Natural killer cell (primary cell): ENCODE data around the gene KRTAP2-1. TPM values are rescaled to one million over a fixed set of nuclear protein-coding genes. Genes with fewer than 3 reads are reported as not detected.
"Not testable (repeated sequence)": the region's sequence is repeated elsewhere in the genome, so short reads cannot be mapped to it uniquely, and the experiment has no call there.

Experiments used
- ATAC-seq, 3 donors: fragments of 150-1000 bp in 2 of 3; fragments of 200-7000 bp in 1 of 3; cut with Tn5 transposase; 1 replicate in 1 of 3; 2 replicates in 2 of 3; pipeline ENCODE4 v1.10.0; 2021; ENCODE audit warnings: mild to moderate bottlenecking in 2 of 3, moderate library complexity in 2 of 3
- DNase-seq, 2 donors: peaks; one replicate each; pipeline versions ENCODE4 v3.0.0 to v3.0.0-alpha.2; 2013 to 2021; ENCODE audit warnings: mixed read lengths in 1 of 2
- H3K27ac ChIP-seq: one replicate; pipeline ENCODE4 v1.5.1; 2013; ENCODE audit warnings: mild to moderate bottlenecking, low read length
- H3K27me3 ChIP-seq: one replicate; pipeline ENCODE4 v1.6.1; 2013; ENCODE audit warnings: low read length; ENCODE audit not compliant: control insufficient read depth, insufficient read depth
- H3K36me3 ChIP-seq: one replicate; pipeline ENCODE4 v1.6.1; 2013; ENCODE audit warnings: low read length; ENCODE audit not compliant: control insufficient read depth, insufficient read depth
- H3K4me1 ChIP-seq: one replicate; pipeline ENCODE4 v1.6.1; 2013; ENCODE audit warnings: low read length; ENCODE audit not compliant: control insufficient read depth, insufficient read depth
- H3K4me3 ChIP-seq: one replicate; pipeline ENCODE4 v1.5.1; 2013; ENCODE audit warnings: low read length
- H3K9me3 ChIP-seq: one replicate; pipeline ENCODE4 v1.6.1; 2013; ENCODE audit warnings: low read length; ENCODE audit not compliant: control insufficient read depth, insufficient read depth
- H3K27ac Mint-ChIP-seq, 2 donors: one replicate each; pipeline ENCODE4 v1.8.0; 2022; ENCODE audit warnings: mild to moderate bottlenecking in 2 of 2, mixed read lengths in 2 of 2, moderate library complexity in 1 of 2
- H3K27me3 Mint-ChIP-seq, 2 donors: one replicate each; pipeline ENCODE4 v1.8.0; 2022; ENCODE audit warnings: low read depth in 2 of 2, mixed read lengths in 2 of 2
- H3K36me3 Mint-ChIP-seq: one replicate; pipeline ENCODE4 v1.8.0; 2022; ENCODE audit warnings: mixed read lengths
- H3K4me1 Mint-ChIP-seq, 2 donors: one replicate each; pipeline ENCODE4 v1.8.0; 2022; ENCODE audit warnings: mixed read lengths in 2 of 2
- H3K4me3 Mint-ChIP-seq: one replicate; pipeline ENCODE4 v1.8.0; 2022; ENCODE audit warnings: mild to moderate bottlenecking, moderate library complexity, mixed read lengths
- H3K9me3 Mint-ChIP-seq, 2 donors: one replicate each; pipeline ENCODE4 v1.8.0; 2022; ENCODE audit warnings: mixed read lengths in 2 of 2
- WGBS: methylation state at CpG from one replicate; pipeline ENCODE4 v1.1.7; 2013; ENCODE audit warnings: missing lambda C conversion rate; ENCODE audit not compliant: insufficient coverage; 5-methylcytosine and 5-hydroxymethylcytosine counted together
- intact Hi-C: fragments of 100-400 bp; cut with micrococcal nuclease; formaldehyde crosslinking; loops from one replicate; pipeline ENCODE4 v1.14.2; 2022
- total RNA-seq, 4 donors: library from RNA; stranded (reverse); fragments of 120-200 nt in 1 of 4; gene quantifications; one replicate each; pipeline versions ENCODE4 v1.2.3 to v1.2.4, GENCODE V29; 2013 to 2022
- TF ChIP-seq, protein P1 (sequence below): fragments of 200-600 bp; IDR thresholded peaks from one replicate; pipeline ENCODE4 v1.8.0; 2022; ENCODE audit warnings: antibody characterized with exemption

Gene KRTAP2-1
- total RNA-seq, 3 donors from 2014 or later (not counting 1 experiment from before 2014, with no cell fraction given): not detected

- H3K36me3 Mint-ChIP-seq: no peaks in the 10 kb centered on the region
- DNase-seq (no peak), ATAC-seq (no peak)
- Histone ChIP-seq H3K36me3 (no peaks in the 10 kb centered on the region), H3K4me1 (no peaks in the 10 kb centered on the region), H3K4me3 (no peak overlapping the region), H3K9me3 (no peaks in the 10 kb centered on the region), H3K27me3 (peaks cover 9% of the 10 kb centered on the region), H3K27ac (no peak overlapping the region)
- no peak overlapping the region for H3K27ac Mint-ChIP-seq
- TF ChIP-seq, protein P1, sequence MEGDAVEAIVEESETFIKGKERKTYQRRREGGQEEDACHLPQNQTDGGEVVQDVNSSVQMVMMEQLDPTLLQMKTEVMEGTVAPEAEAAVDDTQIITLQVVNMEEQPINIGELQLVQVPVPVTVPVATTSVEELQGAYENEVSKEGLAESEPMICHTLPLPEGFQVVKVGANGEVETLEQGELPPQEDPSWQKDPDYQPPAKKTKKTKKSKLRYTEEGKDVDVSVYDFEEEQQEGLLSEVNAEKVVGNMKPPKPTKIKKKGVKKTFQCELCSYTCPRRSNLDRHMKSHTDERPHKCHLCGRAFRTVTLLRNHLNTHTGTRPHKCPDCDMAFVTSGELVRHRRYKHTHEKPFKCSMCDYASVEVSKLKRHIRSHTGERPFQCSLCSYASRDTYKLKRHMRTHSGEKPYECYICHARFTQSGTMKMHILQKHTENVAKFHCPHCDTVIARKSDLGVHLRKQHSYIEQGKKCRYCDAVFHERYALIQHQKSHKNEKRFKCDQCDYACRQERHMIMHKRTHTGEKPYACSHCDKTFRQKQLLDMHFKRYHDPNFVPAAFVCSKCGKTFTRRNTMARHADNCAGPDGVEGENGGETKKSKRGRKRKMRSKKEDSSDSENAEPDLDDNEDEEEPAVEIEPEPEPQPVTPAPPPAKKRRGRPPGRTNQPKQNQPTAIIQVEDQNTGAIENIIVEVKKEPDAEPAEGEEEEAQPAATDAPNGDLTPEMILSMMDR: no peak
- intact Hi-C loops: no loop called here
- no peaks in the 10 kb centered on the region for H3K9me3 Mint-ChIP-seq
- peaks cover 27 to 28% of the 10 kb centered on the region in 2 donors for H3K27me3 Mint-ChIP-seq
- 87% methylated on average over 4 of the region's 4 CpGs for WGBS
- H3K4me3 Mint-ChIP-seq: no peak overlapping the region
- no peaks in the 10 kb centered on the region for H3K4me1 Mint-ChIP-seq
These were observed 45.3 kb downstream of the KRTAP2-1 start for GRCh38 chr17:41001795-41002194.

- ATAC-seq, intact Hi-C loops, H3K4me3 ChIP-seq, H3K27ac Mint-ChIP-seq, H3K4me1 ChIP-seq, H3K4me1 Mint-ChIP-seq, DNase-seq, H3K9me3 Mint-ChIP-seq, H3K4me3 Mint-ChIP-seq, H3K36me3 ChIP-seq, H3K9me3 ChIP-seq, H3K27ac ChIP-seq, H3K36me3 Mint-ChIP-seq: not testable (repeated sequence)
- WGBS: 84% methylated on average over 6 of the region's 6 CpGs
- H3K27me3 Mint-ChIP-seq: peaks cover 32 to 39% of the 10 kb centered on the region in 2 donors
- H3K27me3 ChIP-seq: peaks cover 14% of the 10 kb centered on the region
These were observed 47.6 kb downstream of the KRTAP2-1 start, which contains the start of gene KRTAP3-2 for GRCh38 chr17:40999563-40999962. Gene KRTAP3-2, minus strand, starts transcription at chr17:40999906. Its CDS starts 53 bp downstream, at chr17:40999853.

DNA sequence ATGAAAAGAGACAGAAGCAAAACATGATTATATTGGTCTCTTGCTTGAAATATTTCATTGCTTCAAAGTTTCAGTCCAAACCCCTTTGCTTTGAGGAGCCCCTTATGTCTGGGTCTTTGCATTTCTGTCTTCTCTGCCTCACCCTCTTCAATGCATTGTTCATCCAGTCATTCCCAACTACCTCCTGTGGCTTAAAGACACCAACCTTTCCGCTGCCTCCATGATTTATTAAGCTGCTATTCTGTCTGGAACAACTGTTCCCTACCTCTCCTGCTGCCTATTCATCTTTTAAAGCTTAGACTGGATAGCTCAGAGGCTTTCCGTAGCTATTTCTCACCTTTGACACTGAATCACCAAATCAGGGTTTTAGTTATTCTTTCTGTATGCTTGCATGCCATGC lies 49.8 kb downstream of the KRTAP2-1 start:
- Mint-ChIP-seq H3K27me3 (peaks cover 41 to 58% of the 10 kb centered on the region in 2 donors), H3K36me3 (no peaks in the 10 kb centered on the region)

DNA sequence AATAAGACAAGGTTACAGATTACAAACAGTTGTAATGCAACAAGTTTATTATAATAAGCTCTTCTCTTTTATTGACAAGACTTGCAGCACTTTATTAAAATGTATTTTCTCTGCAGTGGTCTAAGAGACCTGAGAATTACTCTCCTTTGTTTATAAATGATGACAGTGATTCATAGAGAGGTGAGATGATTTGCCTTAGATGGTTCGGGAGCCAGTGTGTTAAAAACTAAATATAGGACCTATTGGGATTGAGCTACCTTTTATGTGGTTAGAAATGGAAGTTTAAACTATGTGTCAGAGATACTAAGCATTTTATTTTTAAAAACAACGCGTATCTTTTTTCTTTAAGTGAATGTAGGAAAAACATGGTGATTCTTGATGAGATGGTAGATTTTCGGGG lies 50.3 kb downstream of the KRTAP2-1 start:
- H3K27me3 ChIP-seq: peaks cover 15% of the 10 kb centered on the region
- Mint-ChIP-seq H3K4me3 (no peak overlapping the region), H3K27me3 (peaks cover 43 to 63% of the 10 kb centered on the region in 2 donors)

More for the DNA sequence above, 49.8 kb downstream of the KRTAP2-1 start:
- no peak overlapping the region for H3K27ac ChIP-seq
- intact Hi-C loops: no loop called here
- no peaks in the 10 kb centered on the region for H3K36me3 ChIP-seq
- no peaks in the 10 kb centered on the region for H3K4me1 ChIP-seq
- peaks cover 14% of the 10 kb centered on the region for H3K27me3 ChIP-seq
- Mint-ChIP-seq H3K27ac (no peak overlapping the region), H3K9me3 (no peaks in the 10 kb centered on the region), H3K4me3 (no peak overlapping the region), H3K4me1 (no peaks in the 10 kb centered on the region)
- no peak for ATAC-seq
- H3K4me3 ChIP-seq: no peak overlapping the region
- WGBS: 91% methylated on average over 2 of the region's 2 CpGs
- TF ChIP-seq, protein P1: no peak
- no peaks in the 10 kb centered on the region for H3K9me3 ChIP-seq
- DNase-seq: no peak

More for the DNA sequence above, 50.3 kb downstream of the KRTAP2-1 start:
- Histone ChIP-seq H3K36me3 (no peaks in the 10 kb centered on the region), H3K4me3 (no peak overlapping the region), H3K27ac (no peak overlapping the region), H3K4me1 (no peaks in the 10 kb centered on the region), H3K9me3 (no peaks in the 10 kb centered on the region)
- TF ChIP-seq, protein P1: no peak
- H3K27ac Mint-ChIP-seq: no peak overlapping the region
- DNase-seq: no peak
- H3K4me1 Mint-ChIP-seq: no peaks in the 10 kb centered on the region
- ATAC-seq: no peak
- H3K9me3 Mint-ChIP-seq: no peaks in the 10 kb centered on the region
- H3K36me3 Mint-ChIP-seq: no peaks in the 10 kb centered on the region
- 79% methylated on average over 3 of the region's 4 CpGs for WGBS
- intact Hi-C loops: no loop called here

Other genes starting within 250 kb of the KRTAP2-1 start
- gene KRT28, start 247.4 kb downstream of the KRTAP2-1 start, total RNA-seq: not detected
- 10 to 100 TPM; 23.6 to 35.9 (median 25.5) TPM for gene KRT10, start 224.7 kb downstream of the KRTAP2-1 start, total RNA-seq
- not detected for gene KRT12, start 180.1 kb downstream of the KRTAP2-1 start, total RNA-seq
- gene KRT20, start 162.1 kb downstream of the KRTAP2-1 start, total RNA-seq: not detected
- gene KRT23, start 109.7 kb downstream of the KRTAP2-1 start, total RNA-seq: under 1 TPM in 1 of 3 donors, not detected in 2; 0.83 TPM
- gene KRT39, start 80.4 kb downstream of the KRTAP2-1 start, total RNA-seq: not detected
- gene KRT40, start 63.0 kb downstream of the KRTAP2-1 start, total RNA-seq: not detected
- gene KRTAP3-3, start 53.2 kb downstream of the KRTAP2-1 start, total RNA-seq: not detected
- gene KRTAP3-2, start 47.4 kb downstream of the KRTAP2-1 start, total RNA-seq: not detected
- not detected for gene KRTAP3-1, start 38.2 kb downstream of the KRTAP2-1 start, total RNA-seq
- not detected for gene KRTAP1-5, start 20.1 kb downstream of the KRTAP2-1 start, total RNA-seq
- gene KRTAP1-4, start 17.1 kb downstream of the KRTAP2-1 start, total RNA-seq: not detected
- gene KRTAP1-3, start 12.4 kb downstream of the KRTAP2-1 start, total RNA-seq: not detected
- not detected for gene KRTAP1-1, start 5.9 kb downstream of the KRTAP2-1 start, total RNA-seq
- gene KRTAP2-2, start 7.9 kb upstream of the KRTAP2-1 start, total RNA-seq: not detected
- gene KRTAP2-3, start 12.8 kb upstream of the KRTAP2-1 start, total RNA-seq: not detected
- not detected for gene KRTAP2-4, start 18.6 kb upstream of the KRTAP2-1 start, total RNA-seq
- gene KRTAP4-7, start 36.8 kb upstream of the KRTAP2-1 start, total RNA-seq: not detected
- gene KRTAP4-8, start 50.8 kb upstream of the KRTAP2-1 start, total RNA-seq: not detected
- not detected for gene KRTAP4-16, start 54.9 kb upstream of the KRTAP2-1 start, total RNA-seq
- gene KRTAP4-9, start 58.1 kb upstream of the KRTAP2-1 start, total RNA-seq: not detected
- not detected for gene KRTAP4-11, start 71.1 kb upstream of the KRTAP2-1 start, total RNA-seq
- gene KRTAP4-12, start 76.9 kb upstream of the KRTAP2-1 start, total RNA-seq: not detected
- gene KRTAP4-6, start 93.2 kb upstream of the KRTAP2-1 start, total RNA-seq: not detected
- gene KRTAP4-5, start 102.5 kb upstream of the KRTAP2-1 start, total RNA-seq: not detected
- gene KRTAP4-4, start 113.4 kb upstream of the KRTAP2-1 start, total RNA-seq: not detected
- gene KRTAP4-3, start 120.9 kb upstream of the KRTAP2-1 start, total RNA-seq: not detected
- not detected for gene KRTAP4-2, start 130.9 kb upstream of the KRTAP2-1 start, total RNA-seq
- not detected for gene KRTAP4-1, start 137.6 kb upstream of the KRTAP2-1 start, total RNA-seq
- not detected for gene KRTAP9-1, start 142.6 kb upstream of the KRTAP2-1 start, total RNA-seq
- not detected for gene KRTAP9-2, start 179.3 kb upstream of the KRTAP2-1 start, total RNA-seq
- gene KRTAP9-3, start 185.1 kb upstream of the KRTAP2-1 start, total RNA-seq: not detected
- not detected for gene KRTAP9-8, start 190.7 kb upstream of the KRTAP2-1 start, total RNA-seq
- gene KRTAP9-4, start 202.4 kb upstream of the KRTAP2-1 start, total RNA-seq: not detected
- not detected for gene KRTAP9-9, start 208.1 kb upstream of the KRTAP2-1 start, total RNA-seq
- not detected for gene KRTAP9-6, start 218.1 kb upstream of the KRTAP2-1 start, total RNA-seq
- gene KRTAP9-7, start 228.4 kb upstream of the KRTAP2-1 start, total RNA-seq: not detected